SK-MEL-5 (cell line): ENCODE data around the gene ZNF646. TPM values are rescaled to one million over a fixed set of nuclear protein-coding genes. Genes with fewer than 3 reads are reported as not detected.

ENCODE experiments used
- DNase-seq: peaks from one replicate; pipeline ENCODE4 v3.0.0-alpha.2; 2016; ENCODE audit warnings: low read depth, low spot score
- in situ Hi-C: cut with HindIII; loops from 2 replicates; pipeline ENCODE4 v1.10.0; 2016; ENCODE audit warnings: low sequenced_read_pairs, high pct_unique_total_duplicates, low pct_unique_long_range_greater_than_20kb
- total RNA-seq: library from RNA; depleted of rRNA; stranded (reverse); fragments of >200 nt; shearing (Covaris generic); gene quantifications from 2 replicates; pipeline ENCODE4 v1.2.3, GENCODE V29; 2014

Gene ZNF646
- total RNA-seq, 1 experiment from 2014 or later, result 9.0 TPM

DNA sequence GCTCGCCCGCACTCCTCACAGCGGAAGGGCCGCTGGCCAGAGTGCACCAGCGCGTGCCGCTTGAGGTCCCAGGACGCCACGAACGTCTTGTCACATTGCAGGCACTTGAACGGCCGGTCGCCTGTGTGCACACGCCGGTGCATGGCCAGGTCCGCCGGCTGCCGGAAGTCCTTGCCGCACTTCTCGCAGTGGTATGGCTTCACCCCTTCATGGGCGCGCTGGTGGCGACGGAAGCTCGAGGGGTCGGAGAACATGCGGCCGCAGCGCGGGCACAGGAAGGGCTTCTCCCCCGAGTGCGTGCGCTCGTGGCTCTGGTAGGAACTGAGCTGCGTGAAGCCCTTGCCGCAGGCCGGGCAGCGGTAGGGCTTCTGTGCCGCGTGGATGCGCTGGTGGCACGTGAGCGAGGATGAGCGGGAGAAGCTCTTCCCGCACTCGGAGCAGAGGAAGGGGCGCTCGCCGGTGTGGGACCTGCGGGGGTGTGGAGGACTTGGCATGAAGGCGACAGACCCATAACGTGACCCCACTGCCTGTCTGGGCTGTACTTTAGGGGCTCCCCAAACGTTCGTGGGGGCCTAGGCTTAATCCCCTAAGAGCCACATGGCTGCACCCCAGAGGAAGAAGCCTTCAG, 12.3 kb upstream of the ZNF646 start:
- no peak for DNase-seq
- in situ Hi-C loops, result no loop called here

DNA sequence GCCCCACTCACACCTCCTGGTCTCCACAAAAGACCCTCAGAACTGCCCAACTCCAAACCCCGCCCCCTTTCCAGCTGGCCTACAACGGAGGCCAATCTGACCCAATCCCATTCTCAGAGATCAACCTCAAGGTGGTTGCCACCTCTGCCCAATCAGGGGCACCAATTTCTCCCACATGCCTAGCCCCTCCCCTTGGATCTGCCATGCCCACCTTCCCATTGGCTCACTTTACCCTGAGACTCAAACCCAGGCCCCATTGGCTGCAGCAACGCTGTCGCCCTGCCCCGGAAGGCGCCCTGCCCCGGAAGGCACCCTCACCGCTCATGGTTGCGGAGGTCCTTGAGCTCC, 10.8 kb upstream of the ZNF646 start:
- in situ Hi-C loops, result no loop called here
- DNase-seq, result no peak

GRCh38 chr16:31063843-31064611, 10.2 kb upstream of the ZNF646 start:
- in situ Hi-C loops, result no loop called here

DNA sequence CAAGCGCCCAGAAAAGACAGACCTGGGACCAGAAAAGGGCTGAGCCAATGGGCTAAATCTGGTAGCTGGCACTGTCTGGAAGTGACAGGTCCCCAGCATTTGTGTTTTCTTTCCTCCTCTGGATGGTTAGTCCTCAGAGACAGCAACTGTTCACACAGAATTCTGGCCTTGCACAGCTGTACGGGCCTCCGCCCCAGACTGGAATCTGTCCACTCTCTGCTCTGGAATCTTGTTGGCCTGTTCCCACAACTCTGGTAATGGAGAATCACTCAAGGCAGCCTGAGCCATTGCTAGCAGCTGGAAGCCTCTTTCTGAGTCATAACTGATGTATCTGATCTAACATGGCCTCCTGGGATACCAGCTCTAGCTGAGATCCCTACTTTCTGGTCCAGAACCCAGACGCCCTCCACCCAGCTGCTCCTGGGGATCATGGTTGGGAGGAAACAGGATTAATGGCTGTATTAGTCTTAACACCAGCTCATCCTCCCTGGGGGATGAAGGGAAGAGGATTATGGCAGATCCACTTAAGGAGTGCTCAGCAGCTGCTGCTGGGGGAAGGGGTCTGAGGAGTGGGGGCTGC, 9.2 kb upstream of the ZNF646 start:
- no peak for DNase-seq
- in situ Hi-C loops, result no loop called here

More at GRCh38 chr16:31063843-31064611, 10.2 kb upstream of the ZNF646 start:
- no peak for DNase-seq

- in situ Hi-C loops, result no loop called here
- no peak for DNase-seq
These were observed 6.9 kb upstream of the ZNF646 start for GRCh38 chr16:31067342-31067741.

- DNase-seq, result peak; percentile 28
- in situ Hi-C loops, result no loop called here
These were observed 2.4 kb upstream of the ZNF646 start for GRCh38 chr16:31071861-31072260.

DNA sequence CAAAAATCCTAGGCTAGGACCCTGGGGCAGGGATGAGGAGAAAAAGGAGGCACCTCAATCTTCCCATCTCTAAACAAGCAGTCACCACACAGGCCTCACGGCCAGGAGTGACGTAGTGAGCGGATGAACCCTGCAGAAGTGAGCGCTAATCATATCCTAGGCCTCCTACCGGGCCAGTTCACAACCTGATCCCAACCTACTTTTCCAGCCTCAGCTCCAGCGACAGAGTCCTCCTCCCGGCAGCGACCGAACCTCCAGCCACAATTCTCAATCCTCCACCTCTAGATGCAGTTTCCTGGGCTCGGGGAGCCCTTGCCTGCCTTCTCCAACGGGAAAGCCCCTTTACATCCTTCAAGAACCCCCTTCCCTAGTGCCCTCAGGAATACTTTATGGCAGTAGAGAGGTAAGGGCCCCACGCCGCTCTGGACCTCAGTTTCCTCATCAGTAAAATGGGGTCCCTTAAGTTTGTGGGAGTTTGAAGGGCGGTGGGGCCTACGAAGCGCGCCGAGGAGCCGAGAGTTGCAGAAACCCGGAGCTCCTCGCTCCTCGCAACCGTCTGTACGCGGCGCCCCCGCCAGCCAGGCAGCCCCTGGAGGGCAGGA, 1.6 kb upstream of the ZNF646 start:
- peak; percentile 18 for DNase-seq
- in situ Hi-C loops, result no loop called here

DNA sequence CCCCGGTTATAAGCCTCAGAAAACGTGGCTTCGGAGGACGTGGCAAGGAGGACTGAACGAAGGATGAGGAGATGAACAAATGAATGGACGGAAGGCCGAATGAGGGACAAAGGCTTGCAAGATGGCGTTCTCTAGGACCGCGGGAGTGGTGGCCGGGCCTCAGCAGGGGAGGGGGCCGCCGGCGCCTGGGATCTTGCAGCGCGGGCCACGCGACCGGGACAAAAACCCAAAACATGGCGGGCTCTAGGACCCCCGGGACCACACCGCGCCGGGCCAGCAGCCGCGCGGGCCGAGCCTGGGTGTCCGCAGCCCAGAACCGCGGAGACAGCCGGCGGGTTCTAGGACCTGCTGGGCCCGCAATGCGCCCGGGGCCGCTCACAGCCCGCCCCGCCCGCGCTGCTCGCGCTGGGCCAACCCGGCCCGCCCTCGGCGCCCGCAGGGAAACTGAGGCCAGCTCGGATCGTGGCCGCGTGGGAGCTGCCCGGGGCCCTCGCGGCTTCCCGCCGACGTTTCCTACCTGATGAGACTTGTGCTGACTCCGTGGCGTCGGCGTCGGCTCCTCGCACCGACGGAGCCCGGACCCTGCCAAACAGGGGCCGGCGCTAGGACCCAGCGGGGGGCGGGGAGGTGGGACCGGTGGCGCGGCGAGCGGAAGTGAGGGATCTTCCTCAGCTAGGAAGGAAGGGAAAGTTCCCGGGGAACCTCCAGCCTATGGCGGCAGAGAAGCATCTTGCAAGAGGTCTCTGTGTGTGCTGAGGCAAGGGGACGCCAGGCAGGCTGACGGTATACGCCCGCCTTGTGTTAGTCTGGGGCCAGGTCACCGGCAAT, 866 bp upstream of the ZNF646 start:
- peak; percentile 87 for DNase-seq
- in situ Hi-C loops, result no loop called here

- in situ Hi-C loops, result no loop called here
- DNase-seq, result peak; percentile 35
These were observed 577 bp downstream of the ZNF646 start for GRCh38 chr16:31074814-31075183.

DNA sequence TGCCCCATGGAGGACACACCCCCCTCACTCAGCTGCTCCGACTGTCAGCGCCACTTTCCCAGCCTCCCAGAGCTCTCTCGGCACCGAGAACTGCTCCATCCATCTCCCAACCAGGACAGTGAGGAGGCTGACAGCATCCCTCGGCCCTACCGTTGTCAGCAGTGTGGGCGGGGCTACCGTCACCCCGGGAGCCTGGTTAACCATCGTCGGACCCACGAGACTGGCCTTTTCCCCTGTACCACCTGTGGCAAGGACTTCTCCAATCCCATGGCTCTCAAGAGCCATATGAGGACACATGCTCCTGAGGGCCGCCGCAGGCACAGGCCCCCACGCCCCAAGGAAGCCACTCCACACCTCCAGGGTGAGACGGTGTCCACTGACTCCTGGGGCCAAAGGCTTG, 2.1 kb downstream of the ZNF646 start:
- in situ Hi-C loops, result no loop called here
- DNase-seq, result no peak

- DNase-seq, result no peak
- in situ Hi-C loops, result no loop called here
These were observed 2.8 kb downstream of the ZNF646 start for GRCh38 chr16:31077024-31077423.

GRCh38 chr16:31077592-31078396, 3.6 kb downstream of the ZNF646 start:
- DNase-seq, result no peak
- in situ Hi-C loops, result no loop called here

DNA sequence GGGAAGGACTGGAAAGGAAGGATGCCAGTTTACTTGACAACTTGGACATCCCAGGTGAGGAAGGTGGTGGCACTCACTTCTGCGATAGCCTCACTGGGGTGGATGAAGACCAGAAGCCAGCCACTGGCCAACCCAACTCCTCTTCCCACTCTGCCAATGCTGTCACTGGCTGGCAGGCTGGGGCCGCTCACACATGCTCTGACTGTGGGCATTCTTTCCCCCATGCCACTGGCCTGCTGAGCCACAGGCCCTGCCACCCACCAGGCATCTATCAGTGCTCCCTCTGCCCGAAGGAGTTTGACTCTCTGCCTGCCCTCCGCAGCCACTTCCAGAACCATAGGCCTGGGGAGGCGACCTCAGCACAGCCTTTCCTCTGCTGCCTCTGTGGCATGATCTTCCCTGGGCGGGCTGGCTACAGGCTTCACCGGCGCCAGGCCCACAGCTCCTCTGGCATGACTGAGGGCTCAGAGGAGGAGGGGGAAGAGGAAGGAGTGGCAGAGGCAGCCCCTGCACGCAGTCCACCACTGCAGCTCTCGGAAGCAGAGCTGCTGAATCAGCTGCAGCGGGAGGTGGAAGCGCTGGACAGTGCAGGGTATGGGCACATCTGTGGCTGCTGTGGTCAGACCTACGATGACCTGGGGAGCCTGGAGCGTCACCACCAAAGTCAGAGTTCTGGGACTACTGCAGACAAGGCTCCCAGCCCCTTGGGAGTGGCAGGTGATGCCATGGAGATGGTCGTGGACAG, 4.5 kb downstream of the ZNF646 start:
- in situ Hi-C loops, result no loop called here
- DNase-seq, result no peak

GRCh38 chr16:31079342-31079944, 5.2 kb downstream of the ZNF646 start:
- in situ Hi-C loops, result no loop called here
- DNase-seq, result no peak

GRCh38 chr16:31080035-31080629, 5.9 kb downstream of the ZNF646 start:
- no peak for DNase-seq
- in situ Hi-C loops, result no loop called here
